HL-60 (cell line): ENCODE results near the gene PLD5.

ENCODE experiments used
- DNase-seq, 2 experiments: peaks; one replicate each; pipeline ENCODE4 v3.0.0-alpha.2; 2010 to 2020; ENCODE audit warnings: low read depth in 1 of 2, low spot score in 1 of 2
- H3K27ac ChIP-seq: fragments of 250-450 bp; sonication (Bioruptor Pico); replicated peaks from 2 replicates; pipeline ENCODE4 v1.5.1; 2020; ENCODE audit warnings: mild to moderate bottlenecking, moderate library complexity
- H3K27me3 ChIP-seq: fragments of 250-450 bp; sonication (Bioruptor Pico); 2 replicates; pipeline ENCODE4 v1.5.1; 2021; ENCODE audit warnings: mild to moderate bottlenecking, moderate library complexity; ENCODE audit not compliant: insufficient read depth, poor library complexity, severe bottlenecking
- H3K4me3 ChIP-seq: replicated peaks from 2 replicates; pipeline ENCODE4 v1.5.1; 2011; ENCODE audit warnings: mild to moderate bottlenecking, control low read depth, low read length; ENCODE audit not compliant: insufficient read depth
- GABPA ChIP-seq: IDR thresholded peaks from 2 replicates; pipeline ENCODE4 v1.6.1; 2012; ENCODE audit warnings: low read depth
- POLR2AphosphoS5 ChIP-seq: IDR thresholded peaks from 2 replicates; pipeline ENCODE4 v1.6.1; 2012; ENCODE audit warnings: low read depth
- REST ChIP-seq: IDR thresholded peaks from 2 replicates; pipeline ENCODE4 v1.6.1; 2012; ENCODE audit warnings: low read depth; ENCODE audit not compliant: insufficient replicate concordance
- SPI1 ChIP-seq: IDR thresholded peaks from 2 replicates; pipeline ENCODE4 v1.6.1; 2012; ENCODE audit warnings: low read depth, mild to moderate bottlenecking, borderline replicate concordance
- TF ChIP-seq, protein P1 (sequence below): IDR thresholded peaks from one replicate; pipeline ENCODE4 v1.5.1; 2011; ENCODE audit warnings: low read length, control low read depth, inconsistent platforms; ENCODE audit not compliant: insufficient read depth

Gene PLD5

DNA sequence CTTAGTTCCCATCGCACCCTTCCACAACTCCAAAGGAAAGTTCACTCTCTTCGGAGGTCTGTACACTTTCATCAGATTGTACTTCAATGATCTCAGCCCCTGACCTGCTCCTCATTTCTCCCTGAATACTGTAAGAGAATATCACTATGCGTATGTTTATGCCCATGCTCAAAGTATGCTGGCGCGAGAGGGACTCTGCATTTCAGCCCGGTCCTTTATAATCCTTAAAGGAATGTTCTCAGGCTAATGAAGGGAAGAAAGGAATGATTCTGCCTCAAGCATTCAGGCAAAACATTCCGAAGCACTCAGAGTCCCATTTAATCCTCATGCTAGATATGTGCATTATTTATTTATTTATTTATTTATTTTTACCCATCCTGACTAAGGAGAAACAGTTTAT lies 76.8 kb downstream of the PLD5 start:
- no peak for DNase-seq

DNA sequence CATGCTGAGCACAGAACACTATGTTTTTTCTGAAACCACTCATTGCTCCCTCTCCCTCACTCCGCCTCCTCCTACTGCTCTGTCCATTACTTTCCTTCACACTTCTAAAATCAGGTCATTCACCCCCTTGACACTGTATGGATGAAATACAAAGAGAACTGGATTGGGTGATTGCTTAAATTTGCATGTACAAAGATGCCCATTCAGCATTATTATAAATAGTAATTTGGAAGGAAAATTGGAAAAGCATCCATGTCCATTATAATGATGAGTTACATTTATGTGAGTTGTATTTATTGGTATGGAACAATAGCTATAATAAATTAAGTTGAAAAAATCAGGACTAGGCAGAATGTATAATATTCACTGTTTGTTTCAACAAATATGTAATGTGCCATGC lies 83.7 kb downstream of the PLD5 start:
- no peak overlapping the region for H3K4me3 ChIP-seq
- no peaks in the 10 kb centered on the region for H3K27me3 ChIP-seq
- H3K27ac ChIP-seq: no peak overlapping the region
- DNase-seq: no peak
- TF ChIP-seq GABPA (no peak), SPI1 (no peak), REST (no peak), POLR2AphosphoS5 (no peak)
- TF ChIP-seq, protein P1, sequence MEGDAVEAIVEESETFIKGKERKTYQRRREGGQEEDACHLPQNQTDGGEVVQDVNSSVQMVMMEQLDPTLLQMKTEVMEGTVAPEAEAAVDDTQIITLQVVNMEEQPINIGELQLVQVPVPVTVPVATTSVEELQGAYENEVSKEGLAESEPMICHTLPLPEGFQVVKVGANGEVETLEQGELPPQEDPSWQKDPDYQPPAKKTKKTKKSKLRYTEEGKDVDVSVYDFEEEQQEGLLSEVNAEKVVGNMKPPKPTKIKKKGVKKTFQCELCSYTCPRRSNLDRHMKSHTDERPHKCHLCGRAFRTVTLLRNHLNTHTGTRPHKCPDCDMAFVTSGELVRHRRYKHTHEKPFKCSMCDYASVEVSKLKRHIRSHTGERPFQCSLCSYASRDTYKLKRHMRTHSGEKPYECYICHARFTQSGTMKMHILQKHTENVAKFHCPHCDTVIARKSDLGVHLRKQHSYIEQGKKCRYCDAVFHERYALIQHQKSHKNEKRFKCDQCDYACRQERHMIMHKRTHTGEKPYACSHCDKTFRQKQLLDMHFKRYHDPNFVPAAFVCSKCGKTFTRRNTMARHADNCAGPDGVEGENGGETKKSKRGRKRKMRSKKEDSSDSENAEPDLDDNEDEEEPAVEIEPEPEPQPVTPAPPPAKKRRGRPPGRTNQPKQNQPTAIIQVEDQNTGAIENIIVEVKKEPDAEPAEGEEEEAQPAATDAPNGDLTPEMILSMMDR: no peak

More for the DNA sequence above, 76.8 kb downstream of the PLD5 start:
- H3K27me3 ChIP-seq: no peaks in the 10 kb centered on the region
- no peak overlapping the region for H3K27ac ChIP-seq
- TF ChIP-seq REST: no peak
- TF ChIP-seq, protein P1: no peak
- no peak for TF ChIP-seq GABPA
- no peak for TF ChIP-seq SPI1
- no peak for TF ChIP-seq POLR2AphosphoS5
- no peak overlapping the region for H3K4me3 ChIP-seq

DNA sequence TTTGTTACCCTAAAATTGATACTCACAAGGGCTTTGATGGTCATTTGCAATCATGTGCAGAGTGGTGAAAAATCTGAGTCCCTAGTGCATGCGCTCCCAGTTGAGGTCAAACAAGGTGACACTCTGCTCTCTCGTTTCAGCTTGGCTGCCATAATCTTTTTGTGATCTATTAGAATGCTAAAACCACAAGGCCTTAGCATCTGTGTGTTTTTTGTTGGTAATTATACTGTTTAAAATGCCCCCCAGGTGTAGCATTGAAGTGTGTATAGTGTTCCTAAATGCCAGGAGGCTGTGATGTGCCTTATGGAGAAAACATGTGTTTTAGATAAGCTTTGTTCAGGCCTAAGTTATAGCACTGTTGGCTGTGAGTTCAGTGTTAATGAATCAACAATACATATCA lies 89.3 kb downstream of the PLD5 start:
- H3K27ac ChIP-seq: no peak overlapping the region

More for the DNA sequence above, 89.3 kb downstream of the PLD5 start:
- DNase-seq: no peak
- H3K4me3 ChIP-seq: no peak overlapping the region
- TF ChIP-seq, protein P1: no peak
- no peak for TF ChIP-seq REST
- no peaks in the 10 kb centered on the region for H3K27me3 ChIP-seq
